B cell (primary cell): ENCODE results near the gene PKIB.

Experiments used
- CTCF ChIP-seq: fragments of 200-600 bp; IDR thresholded peaks from one replicate; pipeline ENCODE4 v1.8.0; 2022; ENCODE audit warnings: antibody characterized with exemption, mild to moderate bottlenecking
- EZH2 ChIP-seq: IDR thresholded peaks from 2 replicates; pipeline ENCODE4 v1.6.1; 2012; ENCODE audit warnings: borderline replicate concordance, low read depth, mild to moderate bottlenecking, moderate library complexity, low read length; ENCODE audit not compliant: insufficient read depth, poor library complexity, severe bottlenecking

GRCh38 chr6:122752459-122752858 is 142.3 kb downstream of the PKIB start:
- TF ChIP-seq CTCF = no peak
- TF ChIP-seq EZH2 = no peak
